IMR-90 (cell line): ENCODE measurements around the gene FRAS1. TPM values are rescaled to one million over a fixed set of nuclear protein-coding genes. Genes with fewer than 3 reads are reported as not detected.

Experiments
- ATAC-seq: fragments of 200-7000 bp; cut with Tn5 transposase; 2 replicates; pipeline ENCODE4 v1.9.1; 2020; ENCODE audit warnings: low read depth, mild to moderate bottlenecking, moderate library complexity
- BruUV-seq: library from RNA; stranded (reverse); fragments of 400-500 nt; replicated peaks from 2 replicates; lab custom pipeline; 2021; lab: Mats Ljungman, UMichigan
- CTCF ChIA-PET: fragments of 300-600 bp; formaldehyde crosslinking; extraction: SDS; loops from one replicate; lab custom pipeline; 2021; ENCODE audit warnings: antibody characterized with exemption; lab: Yijun Ruan, JAX
- POLR2A ChIA-PET: fragments of 300-600 bp; sonication (Branson Sonifier 250); formaldehyde crosslinking; loops from one replicate; lab custom pipeline; 2022; ENCODE audit warnings: antibody characterized with exemption; ENCODE audit not compliant: unreplicated experiment; lab: Charles Lee
- DNase-seq: peaks from one replicate; pipeline ENCODE4 v3.0.0; 2013
- H2AFZ ChIP-seq: replicated peaks from 2 replicates; pipeline ENCODE3; 2013; ENCODE audit warnings: low read length, mild to moderate bottlenecking; ENCODE audit not compliant: poor library complexity
- H2AK5ac ChIP-seq: 2 replicates; pipeline ENCODE4 v1.6.1; 2013; ENCODE audit warnings: low read depth, low read length, inconsistent platforms
- H2AK9ac ChIP-seq: replicated peaks from 2 replicates; pipeline ENCODE3; 2013; ENCODE audit warnings: mild to moderate bottlenecking, low read depth, low read length, moderate library complexity; ENCODE audit not compliant: poor library complexity
- H2BK120ac ChIP-seq: 2 replicates; pipeline ENCODE4 v1.6.1; 2013; ENCODE audit warnings: low read depth, low read length, inconsistent platforms
- H2BK15ac ChIP-seq: 3 replicates; pipeline ENCODE4 v1.6.1; 2013; ENCODE audit warnings: low read depth, low read length, inconsistent platforms
- H2BK20ac ChIP-seq: 2 replicates; pipeline ENCODE4 v1.6.1; 2013; ENCODE audit warnings: low read depth, mild to moderate bottlenecking, inconsistent platforms, low read length, moderate library complexity
- H2BK5ac ChIP-seq: 2 replicates; pipeline ENCODE4 v1.6.1; 2013; ENCODE audit warnings: mild to moderate bottlenecking, low read depth, low read length, inconsistent platforms; ENCODE audit not compliant: poor library complexity, severe bottlenecking
- H3K14ac ChIP-seq: replicated peaks from 2 replicates; pipeline ENCODE4 v1.6.1; 2013; ENCODE audit warnings: low read depth, low read length, inconsistent platforms
- H3K18ac ChIP-seq: 2 replicates; pipeline ENCODE4 v1.6.1; 2013; ENCODE audit warnings: low read depth, low read length, control low read depth
- H3K23ac ChIP-seq: 2 replicates; pipeline ENCODE4 v1.6.1; 2013; ENCODE audit warnings: low read depth, low read length, inconsistent platforms
- H3K27ac ChIP-seq: 2 replicates; pipeline ENCODE4 v1.5.1; 2013; ENCODE audit warnings: mild to moderate bottlenecking, control low read depth, low read length; ENCODE audit not compliant: insufficient read depth
- H3K27me3 ChIP-seq: 2 replicates; pipeline ENCODE4 v1.6.1; 2013; ENCODE audit warnings: low read length; ENCODE audit not compliant: control insufficient read depth, insufficient read depth
- H3K36me3 ChIP-seq: 2 replicates; pipeline ENCODE4 v1.6.1; 2013; ENCODE audit warnings: low read length, mixed read lengths; ENCODE audit not compliant: control insufficient read depth, insufficient read depth
- H3K4ac ChIP-seq: 2 replicates; pipeline ENCODE4 v1.6.1; 2013; ENCODE audit warnings: low read depth, low read length, inconsistent platforms
- H3K4me1 ChIP-seq: 2 replicates; pipeline ENCODE4 v1.6.1; 2013; ENCODE audit warnings: low read length, mixed read lengths; ENCODE audit not compliant: control insufficient read depth, insufficient read depth
- H3K4me2 ChIP-seq: 2 replicates; pipeline ENCODE4 v1.6.1; 2013; ENCODE audit warnings: low read depth, mild to moderate bottlenecking, control low read depth, low read length, moderate library complexity
- H3K4me3 ChIP-seq: 2 replicates; pipeline ENCODE4 v1.5.1; 2013; ENCODE audit warnings: low read depth, mild to moderate bottlenecking, control low read depth, low read length, moderate library complexity; ENCODE audit not compliant: insufficient read depth
- H3K56ac ChIP-seq: 2 replicates; pipeline ENCODE4 v1.6.1; 2013; ENCODE audit warnings: low read length, inconsistent platforms; ENCODE audit not compliant: insufficient read depth; ENCODE audit errors: extremely low read depth
- H3K79me1 ChIP-seq, 2 experiments: 2 replicates each; pipeline ENCODE4 v1.6.1; 2013; ENCODE audit warnings: low read length in 2 of 2, inconsistent platforms in 1 of 2, low read depth in 1 of 2
- H3K9ac ChIP-seq: 2 replicates; pipeline ENCODE4 v1.6.1; 2013; ENCODE audit warnings: low read depth, low read length, control low read depth
- H3K9me1 ChIP-seq: 2 replicates; pipeline ENCODE4 v1.6.1; 2013; ENCODE audit warnings: low read length, inconsistent platforms; ENCODE audit not compliant: insufficient read depth
- H3K9me3 ChIP-seq: 2 replicates; pipeline ENCODE4 v1.6.1; 2013; ENCODE audit warnings: low read length; ENCODE audit not compliant: control insufficient read depth, insufficient read depth
- H4K20me1 ChIP-seq: 2 replicates; pipeline ENCODE4 v1.6.1; 2013; ENCODE audit warnings: low read length, inconsistent platforms; ENCODE audit not compliant: insufficient read depth
- H4K5ac ChIP-seq: 2 replicates; pipeline ENCODE4 v1.6.1; 2013; ENCODE audit warnings: mild to moderate bottlenecking, low read depth, low read length, control low read depth
- H4K8ac ChIP-seq, 2 experiments: 2 replicates each; pipeline ENCODE4 v1.6.1; 2013; ENCODE audit warnings: low read depth in 2 of 2, low read length in 2 of 2, control low read depth in 1 of 2, inconsistent platforms in 1 of 2
- H4K91ac ChIP-seq: 2 replicates; pipeline ENCODE4 v1.6.1; 2013; ENCODE audit warnings: low read depth, low read length, inconsistent platforms; ENCODE audit not compliant: insufficient read depth
- CHD1 ChIP-seq: IDR thresholded peaks from 2 replicates; pipeline ENCODE4 v1.6.1; 2012; ENCODE audit warnings: low read depth, low read length, improper control_type of control experiment
- MAFK ChIP-seq: IDR thresholded peaks from 2 replicates; pipeline ENCODE4 v1.6.1; 2012; ENCODE audit warnings: low read depth, low read length, improper control_type of control experiment
- MAZ ChIP-seq: IDR thresholded peaks from 2 replicates; pipeline ENCODE4 v1.6.1; 2012; ENCODE audit warnings: low read depth, mild to moderate bottlenecking, low read length, improper control_type of control experiment, moderate library complexity, borderline replicate concordance
- NFE2L2 ChIP-seq: fragments of 150-350 bp; IDR thresholded peaks from 2 replicates; pipeline ENCODE4 v1.6.1; 2016; ENCODE audit warnings: low read depth, mild to moderate bottlenecking, low read length
- POLR2A ChIP-seq: IDR thresholded peaks from 2 replicates; pipeline ENCODE4 v1.6.1; 2012; ENCODE audit warnings: mild to moderate bottlenecking, low read depth, low read length
- RAD21 ChIP-seq: IDR thresholded peaks from 2 replicates; pipeline ENCODE4 v1.6.1; 2012; ENCODE audit warnings: low read length, improper control_type of control experiment
- RFX5 ChIP-seq: IDR thresholded peaks from 2 replicates; pipeline ENCODE4 v1.8.0; 2012; ENCODE audit warnings: low read depth, mild to moderate bottlenecking, low read length, moderate library complexity
- USF2 ChIP-seq: fragments of 150-350 bp; IDR thresholded peaks from 2 replicates; pipeline ENCODE4 v1.6.1; 2017; ENCODE audit warnings: mild to moderate bottlenecking, antibody characterized with exemption, low read length, low read depth
- WGBS, 2 experiments: methylation state at CpG; one replicate each; pipeline versions ENCODE4 v1.1.5 to v1.1.7; 2013; ENCODE audit warnings: missing lambda C conversion rate in 2 of 2; ENCODE audit not compliant: insufficient read length in 1 of 2; ENCODE audit errors: extremely low coverage in 2 of 2; 5-methylcytosine and 5-hydroxymethylcytosine counted together
- dilution Hi-C: fragments of 300-500 bp; cut with HindIII; formaldehyde crosslinking; loops from one replicate; pipeline ENCODE4 v1.14.3; 2018; ENCODE audit warnings: low sequenced_read_pairs; ENCODE audit not compliant: unreplicated experiment
- in situ Hi-C: fragments of 300-500 bp; cut with MboI; formaldehyde crosslinking; loops from 3 replicates; pipeline ENCODE4 v1.14.3; 2019; ENCODE audit warnings: low sequenced_read_pairs, inconsistent platforms, mixed read lengths
- intact Hi-C: fragments of 100-400 bp; cut with micrococcal nuclease; formaldehyde crosslinking; loops from 2 replicates; pipeline ENCODE4 v1.10.0; 2022
- polyA plus RNA-seq, 3 experiments: library from polyadenylated mRNA; depleted of rRNA; stranded (reverse); fragments of >200 nt; gene quantifications; 2 replicates each; pipeline ENCODE4 v1.2.3, GENCODE V29; 2012; ENCODE audit warnings: low replicate concordance in 1 of 3
- total RNA-seq: library from RNA; depleted of rRNA; stranded (reverse); fragments of >200 nt; gene quantifications from 2 replicates; pipeline ENCODE4 v1.2.3, GENCODE V29; 2012

The FRAS1 gene
- total and polyA plus RNA-seq, 2 of the 4 experiments (the other 2 are of a cell fraction): under 0.01 to 0.03 TPM

GRCh38 chr4:78293348-78293747, 236.2 kb downstream of the FRAS1 start:
- peak; percentile 8 for DNase-seq
- CTCF ChIA-PET: no interaction called here
- H3K9me3 ChIP-seq: no peaks in the 10 kb centered on the region

More at GRCh38 chr4:78293348-78293747, 236.2 kb downstream of the FRAS1 start:
- in situ Hi-C loops (no loop called here), intact Hi-C loops (no loop called here), dilution Hi-C loops (no loop called here)
- Histone ChIP-seq H3K56ac (no peak overlapping the region), H3K4me1 (peaks cover 7% of the 10 kb centered on the region; the same call in 1 of the 2 replicates), H3K9me1 (no peaks in the 10 kb centered on the region), H3K23ac (no peak overlapping the region), H3K27me3 (peaks cover 8% of the 10 kb centered on the region), H3K36me3 (no peaks in the 10 kb centered on the region), H2AK9ac (no peak overlapping the region), H2AFZ (no peak overlapping the region), H3K79me1 (no peaks in the 10 kb centered on the region), H4K5ac (no peak overlapping the region), H2BK20ac (no peak overlapping the region), H3K14ac (no peak overlapping the region), H2AK5ac (no peak overlapping the region), H3K27ac (no peak overlapping the region), H3K4me3 (no peak overlapping the region), H4K20me1 (no peaks in the 10 kb centered on the region), H3K4me2 (peak overlapping the region; percentile 34; the same call in 1 of the 2 replicates), H2BK5ac (no peak overlapping the region), H2BK15ac (no peak overlapping the region), H2BK120ac (no peak overlapping the region), H3K18ac (no peak overlapping the region), H4K8ac (no peak overlapping the region), H3K4ac (no peak overlapping the region), H4K91ac (no peak overlapping the region), H3K9ac (no peak overlapping the region)
- TF ChIP-seq NFE2L2 (no peak), POLR2A (no peak), MAFK (peak; percentile 90), CHD1 (no peak), MAZ (no peak), RAD21 (no peak), USF2 (no peak), RFX5 (no peak)
- POLR2A ChIA-PET: no interaction called here
- no TSS peak for BruUV-seq
- WGBS, 2 experiments: no CpG with 5 or more reads among the region's 1 CpG
- peak; percentile 32 for ATAC-seq
